GM12874 (cell line): ENCODE data around the gene TMEM129.

ENCODE experiments used
- CTCF ChIP-seq: IDR thresholded peaks from 2 replicates; pipeline ENCODE4 v1.5.1; 2011; ENCODE audit warnings: low read depth, mild to moderate bottlenecking, control low read depth, low read length, moderate library complexity; ENCODE audit not compliant: insufficient read depth

The TMEM129 gene

GRCh38 chr4:1717129-1718094 is 3.7 kb downstream of the TMEM129 start:
- TF ChIP-seq CTCF, result no peak

GRCh38 chr4:1716065-1716945 is 4.8 kb downstream of the TMEM129 start:
- TF ChIP-seq CTCF, result 0 out of 2 replicates have a peak, but pooled peaks have one; percentile 1

- no peak for TF ChIP-seq CTCF
Measured at GRCh38 chr4:1715002-1715758, 5.9 kb downstream of the TMEM129 start.

DNA sequence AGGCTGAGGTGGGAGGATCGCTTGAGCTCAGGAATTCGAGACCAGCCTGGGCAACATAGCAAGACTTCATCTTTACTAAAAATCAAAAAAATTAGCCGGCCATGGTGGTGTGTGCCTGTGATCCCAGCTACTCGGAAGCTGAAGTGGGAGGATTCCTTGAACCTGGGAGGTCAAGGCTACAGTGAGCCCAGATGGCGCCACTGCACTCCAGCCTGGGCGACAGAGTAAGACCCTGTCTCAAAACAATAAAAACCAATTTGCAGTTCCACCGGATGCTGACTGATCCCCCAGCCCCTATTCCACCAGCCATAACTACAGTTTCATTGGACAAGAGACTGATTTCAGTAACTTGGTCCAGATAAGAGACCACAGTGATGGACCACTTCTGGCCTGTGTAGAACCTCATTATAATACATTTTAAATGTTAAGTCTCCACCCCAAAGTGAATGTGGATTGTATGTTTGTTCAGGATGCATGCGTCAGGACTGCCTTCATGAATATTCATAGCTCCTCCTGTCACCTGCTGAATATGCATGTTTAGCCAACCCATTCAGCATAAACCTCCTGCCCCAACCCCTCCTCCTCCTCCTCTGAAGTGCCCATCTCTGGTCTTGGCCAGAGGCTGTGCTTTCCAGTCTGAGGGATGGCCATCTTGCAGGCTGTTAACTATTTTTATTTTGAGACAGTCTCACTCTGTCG is 6.7 kb downstream of the TMEM129 start:
- TF ChIP-seq CTCF, result no peak

DNA sequence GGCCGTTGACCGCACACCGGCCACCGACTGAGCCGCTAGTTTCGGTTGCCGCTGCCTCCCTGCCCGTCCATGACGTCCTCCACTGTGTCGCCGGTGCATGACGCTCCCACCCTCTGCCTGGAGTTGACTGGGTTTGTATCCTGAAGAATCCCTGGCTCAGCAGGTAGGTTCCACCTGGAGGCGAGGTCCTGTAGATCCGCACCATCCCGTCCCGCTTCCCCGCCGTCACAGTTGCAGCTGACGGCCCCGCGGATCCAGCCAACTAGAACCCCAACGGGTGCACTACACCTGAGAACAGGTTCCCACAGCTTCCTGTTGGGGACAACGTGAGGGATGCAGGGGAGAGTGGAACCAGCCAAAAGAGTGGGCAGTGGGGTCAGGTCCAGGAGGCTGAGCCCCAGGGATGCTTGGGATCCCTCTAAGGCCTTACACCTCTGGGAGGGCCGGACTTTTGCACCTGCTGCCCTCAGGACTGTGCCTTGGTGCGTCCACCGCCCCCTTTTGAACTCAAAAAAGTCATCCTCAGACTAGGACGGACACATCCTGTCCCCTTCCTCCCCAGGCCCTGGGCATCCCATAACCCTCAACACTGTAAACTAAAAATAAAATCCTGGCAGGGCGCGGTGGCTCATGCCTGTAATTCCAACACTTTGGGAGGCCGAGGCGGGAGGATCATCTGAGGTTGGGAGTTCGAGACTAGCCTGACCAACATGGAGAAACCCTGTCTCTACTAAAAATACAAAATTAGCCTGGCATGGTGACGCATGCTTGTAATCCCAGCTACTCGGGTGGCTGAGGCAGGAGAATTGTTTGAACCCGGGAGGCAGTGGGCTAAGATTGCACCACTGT is 7.9 kb downstream of the TMEM129 start:
- no peak for TF ChIP-seq CTCF
